ENCODE data around the gene CELSR1.

The CELSR1 gene

GRCh38 chr22:46542011-46542985 is 4.9 kb upstream of the CELSR1 start:
- Histone ChIP-seq H3K4me3 (ENCODE audit: low read depth, low read length) (no peak overlapping the region), H2BK120ac (ENCODE audit: insufficient read depth, low read length, poor library complexity) (no peak overlapping the region), H3K79me1 (ENCODE audit: low read length) (peaks cover 9% of the 10 kb centered on the region), H3K27ac (ENCODE audit: low read depth, low read length) (no peak overlapping the region), H4K91ac (ENCODE audit: low read depth, low read length) (peak overlapping the region; percentile 45), H3K9ac (ENCODE audit: low read length) (no peak overlapping the region), H3K36me3 (ENCODE audit: control insufficient read depth in 1 of 2, insufficient read depth in 2 of 2, low read length in 2 of 2) (no peaks in the 10 kb centered on the region), H2BK12ac (ENCODE audit: low read length) (peak overlapping the region; percentile 55), H3K23ac (ENCODE audit: low read length) (no peak overlapping the region), H3K18ac (ENCODE audit: low read length) (no peak overlapping the region), H4K8ac (ENCODE audit: low read depth, low read length) (no peak overlapping the region), H4K12ac (ENCODE audit: low read depth, low read length) (peak overlapping the region; percentile 55), H3K9me3 (ENCODE audit: insufficient read depth, low read depth, low read length) (no peaks in the 10 kb centered on the region), H3K27me3 (ENCODE audit: insufficient read depth, low read length) (no peaks in the 10 kb centered on the region), H2AFZ (ENCODE audit: insufficient read depth, low read length, poor library complexity) (no peak overlapping the region), H3K4me1 (ENCODE audit: control insufficient read depth in 1 of 2, insufficient read depth in 2 of 2, low read length in 2 of 2) (peaks cover 14 to 25% of the 10 kb centered on the region in 2 experiments), H3K79me2 (ENCODE audit: control insufficient read depth, insufficient read depth, low read length, poor library complexity) (no peaks in the 10 kb centered on the region), H3K4me2 (ENCODE audit: low read length) (no peak overlapping the region), H2BK5ac (ENCODE audit: low read depth, low read length, poor library complexity) (no peak overlapping the region), H3K14ac (ENCODE audit: low read length) (peak overlapping the region; percentile 30), H3K4ac (ENCODE audit: low read depth, low read length) (no peak overlapping the region), H2AK5ac (ENCODE audit: low read length) (no peak overlapping the region)
- peak; percentile 71 to 80 for DNase-seq
- WGBS (ENCODE audit: extremely low coverage, insufficient coverage, insufficient read length) = no CpG with 5 or more reads among the region's 27 CpGs

- WGBS (ENCODE audit: extremely low coverage, insufficient coverage, insufficient read length) = no CpG with 5 or more reads among the region's 7 CpGs
- H3K9ac ChIP-seq (ENCODE audit: low read length) = no peak overlapping the region
- H4K12ac ChIP-seq (ENCODE audit: low read depth, low read length) = no peak overlapping the region
- H3K79me1 ChIP-seq (ENCODE audit: low read length) = peaks cover 6% of the 10 kb centered on the region
- H3K9me3 ChIP-seq (ENCODE audit: insufficient read depth, low read depth, low read length) = peaks cover under 1% of the 10 kb centered on the region
- H2BK5ac ChIP-seq (ENCODE audit: low read depth, low read length, poor library complexity) = no peak overlapping the region
- no peaks in the 10 kb centered on the region for H3K36me3 ChIP-seq (ENCODE audit: control insufficient read depth in 1 of 2, insufficient read depth in 2 of 2, low read length in 2 of 2)
- no peak overlapping the region for H3K18ac ChIP-seq (ENCODE audit: low read length)
- H3K4me2 ChIP-seq (ENCODE audit: low read length) = no peak overlapping the region
- H3K4ac ChIP-seq (ENCODE audit: low read depth, low read length) = no peak overlapping the region
- no peak overlapping the region for H3K14ac ChIP-seq (ENCODE audit: low read length)
- no peak overlapping the region for H3K23ac ChIP-seq (ENCODE audit: low read length)
- H2AFZ ChIP-seq (ENCODE audit: insufficient read depth, low read length, poor library complexity) = no peak overlapping the region
- H3K27me3 ChIP-seq (ENCODE audit: insufficient read depth, low read length) = peaks cover 4% of the 10 kb centered on the region
- DNase-seq = no peak
- no peak overlapping the region for H3K4me3 ChIP-seq (ENCODE audit: low read depth, low read length)
- no peak overlapping the region for H2BK120ac ChIP-seq (ENCODE audit: insufficient read depth, low read length, poor library complexity)
- no peak overlapping the region for H2BK12ac ChIP-seq (ENCODE audit: low read length)
- no peak overlapping the region for H4K8ac ChIP-seq (ENCODE audit: low read depth, low read length)
- H2AK5ac ChIP-seq (ENCODE audit: low read length) = no peak overlapping the region
- peaks cover 7 to 17% of the 10 kb centered on the region in 2 experiments for H3K4me1 ChIP-seq (ENCODE audit: control insufficient read depth in 1 of 2, insufficient read depth in 2 of 2, low read length in 2 of 2)
- no peaks in the 10 kb centered on the region for H3K79me2 ChIP-seq (ENCODE audit: control insufficient read depth, insufficient read depth, low read length, poor library complexity)
- no peak overlapping the region for H4K91ac ChIP-seq (ENCODE audit: low read depth, low read length)
- no peak overlapping the region for H3K27ac ChIP-seq (ENCODE audit: low read depth, low read length)
Measured at GRCh38 chr22:46541536-46541935, 4.1 kb upstream of the CELSR1 start.

- Histone ChIP-seq H3K4ac (ENCODE audit: low read depth, low read length) (no peak overlapping the region), H4K12ac (ENCODE audit: low read depth, low read length) (no peak overlapping the region), H2AK5ac (ENCODE audit: low read length) (no peak overlapping the region), H3K4me2 (ENCODE audit: low read length) (no peak overlapping the region), H3K36me3 (ENCODE audit: control insufficient read depth in 1 of 2, insufficient read depth in 2 of 2, low read length in 2 of 2) (peaks cover 1 to 4% of the 10 kb centered on the region in 2 experiments), H3K4me3 (ENCODE audit: low read depth, low read length) (no peak overlapping the region), H3K79me1 (ENCODE audit: low read length) (peaks cover 6% of the 10 kb centered on the region), H4K91ac (ENCODE audit: low read depth, low read length) (no peak overlapping the region), H3K23ac (ENCODE audit: low read length) (no peak overlapping the region), H3K27me3 (ENCODE audit: insufficient read depth, low read length) (peaks cover 10% of the 10 kb centered on the region), H3K9ac (ENCODE audit: low read length) (no peak overlapping the region), H2BK5ac (ENCODE audit: low read depth, low read length, poor library complexity) (no peak overlapping the region), H2BK12ac (ENCODE audit: low read length) (no peak overlapping the region), H4K8ac (ENCODE audit: low read depth, low read length) (no peak overlapping the region), H3K4me1 (ENCODE audit: control insufficient read depth in 1 of 2, insufficient read depth in 2 of 2, low read length in 2 of 2) (peaks cover 6 to 22% of the 10 kb centered on the region in 2 experiments), H3K18ac (ENCODE audit: low read length) (no peak overlapping the region), H3K14ac (ENCODE audit: low read length) (no peak overlapping the region), H3K9me3 (ENCODE audit: insufficient read depth, low read depth, low read length) (peaks cover 7% of the 10 kb centered on the region), H2AFZ (ENCODE audit: insufficient read depth, low read length, poor library complexity) (no peak overlapping the region), H2BK120ac (ENCODE audit: insufficient read depth, low read length, poor library complexity) (no peak overlapping the region), H3K27ac (ENCODE audit: low read depth, low read length) (no peak overlapping the region), H3K79me2 (ENCODE audit: control insufficient read depth, insufficient read depth, low read length, poor library complexity) (no peaks in the 10 kb centered on the region)
- no peak for DNase-seq
- WGBS (ENCODE audit: extremely low coverage, insufficient coverage, insufficient read length) = no CpG with 5 or more reads among the region's 5 CpGs
Measured at GRCh38 chr22:46540874-46541273, 3.5 kb upstream of the CELSR1 start.

GRCh38 chr22:46539169-46539568 is 1.7 kb upstream of the CELSR1 start:
- no peak overlapping the region for H3K18ac ChIP-seq (ENCODE audit: low read length)
- no peak overlapping the region for H2BK12ac ChIP-seq (ENCODE audit: low read length)
- no peak overlapping the region for H3K23ac ChIP-seq (ENCODE audit: low read length)
- peak overlapping the region; percentile 81 for H3K4me2 ChIP-seq (ENCODE audit: low read length)
- no peaks in the 10 kb centered on the region for H3K79me2 ChIP-seq (ENCODE audit: control insufficient read depth, insufficient read depth, low read length, poor library complexity)
- H2AFZ ChIP-seq (ENCODE audit: insufficient read depth, low read length, poor library complexity) = no peak overlapping the region
- no peak overlapping the region for H3K4me3 ChIP-seq (ENCODE audit: low read depth, low read length)
- no peak overlapping the region for H3K4ac ChIP-seq (ENCODE audit: low read depth, low read length)
- H3K4me1 ChIP-seq (ENCODE audit: control insufficient read depth in 1 of 2, insufficient read depth in 2 of 2, low read length in 2 of 2) = peaks cover 6 to 22% of the 10 kb centered on the region in 2 experiments
- H4K8ac ChIP-seq (ENCODE audit: low read depth, low read length) = no peak overlapping the region
- H3K36me3 ChIP-seq (ENCODE audit: control insufficient read depth in 1 of 2, insufficient read depth in 2 of 2, low read length in 2 of 2) = peaks cover 17 to 21% of the 10 kb centered on the region in 2 experiments
- H3K27ac ChIP-seq (ENCODE audit: low read depth, low read length) = no peak overlapping the region
- no peak overlapping the region for H4K12ac ChIP-seq (ENCODE audit: low read depth, low read length)
- H2BK5ac ChIP-seq (ENCODE audit: low read depth, low read length, poor library complexity) = no peak overlapping the region
- no peak for DNase-seq
- H3K79me1 ChIP-seq (ENCODE audit: low read length) = peaks cover 6% of the 10 kb centered on the region
- no peak overlapping the region for H3K14ac ChIP-seq (ENCODE audit: low read length)
- H3K9me3 ChIP-seq (ENCODE audit: insufficient read depth, low read depth, low read length) = peaks cover 24% of the 10 kb centered on the region
- no peak overlapping the region for H4K91ac ChIP-seq (ENCODE audit: low read depth, low read length)
- no CpG with 5 or more reads among the region's 9 CpGs for WGBS (ENCODE audit: extremely low coverage, insufficient coverage, insufficient read length)
- H2AK5ac ChIP-seq (ENCODE audit: low read length) = no peak overlapping the region
- peaks cover 15% of the 10 kb centered on the region for H3K27me3 ChIP-seq (ENCODE audit: insufficient read depth, low read length)
- H2BK120ac ChIP-seq (ENCODE audit: insufficient read depth, low read length, poor library complexity) = no peak overlapping the region
- no peak overlapping the region for H3K9ac ChIP-seq (ENCODE audit: low read length)

Data from trophoblast cell (in vitro differentiated cells and primary cell).